ENCODE measurements around the gene RBM3.

The RBM3 gene

DNA sequence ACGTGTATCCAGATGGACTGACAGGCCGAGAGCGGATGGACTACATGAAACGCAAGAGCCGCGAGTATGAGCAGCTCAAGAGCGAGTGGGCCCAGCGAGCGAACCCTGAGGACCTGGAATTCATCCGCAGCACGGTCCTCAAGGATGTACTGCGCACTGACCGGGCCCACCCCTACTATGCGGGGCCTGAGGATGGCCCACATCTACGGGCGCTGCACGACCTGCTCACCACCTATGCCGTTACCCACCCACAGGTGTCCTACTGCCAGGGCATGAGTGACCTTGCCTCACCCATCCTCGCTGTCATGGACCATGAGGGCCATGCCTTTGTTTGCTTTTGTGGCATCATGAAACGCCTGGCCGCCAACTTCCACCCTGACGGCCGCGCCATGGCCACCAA, 14.6 kb upstream of the RBM3 start:
- TF ChIP-seq YY1 (IDR thresholded peaks at IDR 0.05; ENCODE audit: insufficient read depth, insufficient read length) (no peak), ZNF274 (IDR thresholded peaks at IDR 0.05; ENCODE audit: low read depth, low read length) (no peak), SUZ12 (IDR thresholded peaks at IDR 0.05; ENCODE audit: extremely low read depth, insufficient read depth, insufficient read length) (no peak)
- Histone ChIP-seq H3K9me3 (ENCODE audit: insufficient read depth, low read length) (no peaks in the 10 kb centered on the region), H3K4me3 (ENCODE audit: insufficient read length, low read depth) (no peak overlapping the region), H3K36me3 (ENCODE audit: insufficient read depth, insufficient read length, low read length) (peaks cover 54% of the 10 kb centered on the region), H3K4me1 (ENCODE audit: insufficient read depth, insufficient read length) (no peaks in the 10 kb centered on the region), H3K9ac (ENCODE audit: insufficient read length, low read depth) (no peak overlapping the region), H3K27me3 (ENCODE audit: insufficient read depth, insufficient read length) (no peaks in the 10 kb centered on the region)
- no peak for DNase-seq (ENCODE audit: low read depth, low spot score)

DNA sequence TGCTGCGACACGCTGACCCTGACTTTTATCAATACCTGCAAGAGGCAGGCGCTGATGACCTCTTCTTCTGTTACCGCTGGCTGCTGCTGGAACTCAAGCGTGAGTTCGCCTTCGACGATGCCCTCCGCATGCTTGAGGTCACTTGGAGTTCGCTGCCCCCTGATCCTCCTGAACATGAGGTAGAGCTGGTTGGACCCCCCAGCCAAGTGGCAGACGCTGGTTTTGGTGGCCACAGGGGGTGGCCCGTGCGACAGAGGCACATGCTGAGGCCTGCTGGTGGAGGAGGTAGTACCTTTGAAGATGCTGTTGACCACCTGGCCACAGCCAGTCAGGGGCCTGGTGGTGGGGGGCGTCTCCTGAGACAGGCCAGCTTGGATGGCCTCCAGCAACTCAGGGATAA, 14.2 kb upstream of the RBM3 start:
- Histone ChIP-seq H3K9me3 (ENCODE audit: insufficient read depth, low read length) (no peaks in the 10 kb centered on the region), H3K27me3 (ENCODE audit: insufficient read depth, insufficient read length) (no peaks in the 10 kb centered on the region), H3K4me1 (ENCODE audit: insufficient read depth, insufficient read length) (no peaks in the 10 kb centered on the region), H3K9ac (ENCODE audit: insufficient read length, low read depth) (no peak overlapping the region), H3K4me3 (ENCODE audit: insufficient read length, low read depth) (no peak overlapping the region), H3K36me3 (ENCODE audit: insufficient read depth, insufficient read length, low read length) (peaks cover 50% of the 10 kb centered on the region)
- DNase-seq (ENCODE audit: low read depth, low spot score), result no peak
- TF ChIP-seq YY1 (IDR thresholded peaks at IDR 0.05; ENCODE audit: insufficient read depth, insufficient read length) (no peak), ZNF274 (IDR thresholded peaks at IDR 0.05; ENCODE audit: low read depth, low read length) (no peak), SUZ12 (IDR thresholded peaks at IDR 0.05; ENCODE audit: extremely low read depth, insufficient read depth, insufficient read length) (no peak)

DNA sequence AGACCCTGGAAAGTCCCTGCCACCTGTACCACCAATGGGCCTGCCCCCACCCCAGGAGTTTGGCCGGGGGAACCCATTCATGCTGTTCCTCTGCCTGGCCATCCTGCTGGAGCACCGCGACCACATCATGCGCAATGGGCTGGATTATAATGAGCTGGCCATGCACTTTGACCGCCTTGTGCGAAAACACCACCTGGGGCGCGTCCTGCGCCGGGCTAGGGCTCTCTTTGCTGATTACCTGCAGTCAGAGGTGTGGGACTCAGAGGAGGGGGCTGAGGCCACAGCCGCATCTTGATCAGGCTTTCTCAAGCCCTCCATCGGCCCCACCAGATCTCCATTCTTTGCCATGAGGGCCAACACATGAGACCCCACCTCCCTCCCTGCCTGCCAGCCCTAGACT, 13.6 kb upstream of the RBM3 start:
- no peaks in the 10 kb centered on the region for H3K27me3 ChIP-seq (ENCODE audit: insufficient read depth, insufficient read length)
- peaks cover 49% of the 10 kb centered on the region for H3K36me3 ChIP-seq (ENCODE audit: insufficient read depth, insufficient read length, low read length)
- H3K9ac ChIP-seq (ENCODE audit: insufficient read length, low read depth), result no peak overlapping the region
- no peaks in the 10 kb centered on the region for H3K9me3 ChIP-seq (ENCODE audit: insufficient read depth, low read length)
- DNase-seq (ENCODE audit: low read depth, low spot score), result no peak
- H3K4me1 ChIP-seq (ENCODE audit: insufficient read depth, insufficient read length), result no peaks in the 10 kb centered on the region
- no peak for TF ChIP-seq ZNF274 (IDR thresholded peaks at IDR 0.05; ENCODE audit: low read depth, low read length)
- TF ChIP-seq SUZ12 (IDR thresholded peaks at IDR 0.05; ENCODE audit: extremely low read depth, insufficient read depth, insufficient read length), result no peak
- TF ChIP-seq YY1 (IDR thresholded peaks at IDR 0.05; ENCODE audit: insufficient read depth, insufficient read length), result no peak
- H3K4me3 ChIP-seq (ENCODE audit: insufficient read length, low read depth), result no peak overlapping the region

DNA sequence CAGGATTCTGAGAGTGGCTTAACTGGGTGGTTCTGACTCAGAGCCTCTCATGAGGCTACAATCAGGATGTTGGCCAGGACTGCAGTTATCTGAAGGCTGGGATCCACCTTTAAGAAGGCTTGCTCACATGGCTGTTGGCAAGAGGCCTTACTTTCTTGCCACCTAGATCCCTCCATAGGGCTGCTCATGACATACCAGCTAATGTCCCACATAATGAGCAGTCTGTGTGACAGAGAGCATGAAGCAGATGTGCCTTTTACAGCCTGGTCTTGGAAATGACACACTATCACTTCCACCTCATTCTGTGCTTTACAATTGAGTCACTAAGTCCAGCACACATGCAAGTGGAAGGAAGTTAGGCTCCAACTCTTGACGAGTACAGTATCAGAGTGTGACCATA, 4.3 kb upstream of the RBM3 start:
- Histone ChIP-seq H3K4me1 (ENCODE audit: insufficient read depth, insufficient read length) (no peaks in the 10 kb centered on the region), H3K4me3 (ENCODE audit: insufficient read length, low read depth) (no peak overlapping the region), H3K9ac (ENCODE audit: insufficient read length, low read depth) (no peak overlapping the region), H3K36me3 (ENCODE audit: insufficient read depth, insufficient read length, low read length) (peaks cover 3% of the 10 kb centered on the region), H3K9me3 (ENCODE audit: insufficient read depth, low read length) (no peaks in the 10 kb centered on the region), H3K27me3 (ENCODE audit: insufficient read depth, insufficient read length) (no peaks in the 10 kb centered on the region)
- TF ChIP-seq ZNF274 (IDR thresholded peaks at IDR 0.05; ENCODE audit: low read depth, low read length) (no peak), YY1 (IDR thresholded peaks at IDR 0.05; ENCODE audit: insufficient read depth, insufficient read length) (no peak), SUZ12 (IDR thresholded peaks at IDR 0.05; ENCODE audit: extremely low read depth, insufficient read depth, insufficient read length) (no peak)
- no peak for DNase-seq (ENCODE audit: low read depth, low spot score)

DNA sequence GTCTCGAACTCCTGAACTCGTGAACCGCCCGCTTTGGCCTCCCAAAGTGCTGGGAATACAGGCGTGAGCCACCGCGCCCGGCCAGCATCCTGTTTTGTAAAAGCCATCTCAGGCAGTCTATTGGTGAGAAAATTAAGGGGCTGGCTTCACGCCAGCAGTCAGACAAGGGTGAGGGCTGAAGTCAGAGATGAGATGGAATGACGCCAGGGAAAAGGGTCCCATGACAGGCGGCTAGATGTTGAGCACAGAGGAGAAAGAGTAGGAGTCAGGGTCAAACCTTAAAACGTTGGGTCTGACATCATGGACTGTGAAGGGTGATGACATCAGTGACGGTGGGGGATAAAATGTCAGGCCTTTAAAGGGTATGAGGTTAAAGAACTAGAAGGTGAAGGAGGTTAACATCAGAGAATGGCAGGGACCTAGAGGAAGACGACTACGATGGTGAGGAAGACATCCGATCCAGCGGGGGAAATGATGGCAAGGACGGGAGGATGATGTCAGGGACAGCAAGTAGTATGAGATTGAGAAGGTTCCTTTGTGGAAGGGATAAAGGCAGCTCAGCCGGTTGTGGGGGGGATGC, 504 bp upstream of the RBM3 start:
- Histone ChIP-seq H3K27me3 (ENCODE audit: insufficient read depth, insufficient read length) (no peaks in the 10 kb centered on the region), H3K4me3 (ENCODE audit: insufficient read length, low read depth) (peak overlapping the region; percentile 92), H3K36me3 (ENCODE audit: insufficient read depth, insufficient read length, low read length) (peaks cover 40% of the 10 kb centered on the region), H3K9me3 (ENCODE audit: insufficient read depth, low read length) (no peaks in the 10 kb centered on the region), H3K9ac (ENCODE audit: insufficient read length, low read depth) (peak overlapping the region; percentile 73), H3K4me1 (ENCODE audit: insufficient read depth, insufficient read length) (peaks cover 12% of the 10 kb centered on the region)
- DNase-seq (ENCODE audit: low read depth, low spot score), result no peak
- TF ChIP-seq ZNF274 (IDR thresholded peaks at IDR 0.05; ENCODE audit: low read depth, low read length) (no peak), YY1 (IDR thresholded peaks at IDR 0.05; ENCODE audit: insufficient read depth, insufficient read length) (no peak), SUZ12 (IDR thresholded peaks at IDR 0.05; ENCODE audit: extremely low read depth, insufficient read depth, insufficient read length) (no peak)

DNA sequence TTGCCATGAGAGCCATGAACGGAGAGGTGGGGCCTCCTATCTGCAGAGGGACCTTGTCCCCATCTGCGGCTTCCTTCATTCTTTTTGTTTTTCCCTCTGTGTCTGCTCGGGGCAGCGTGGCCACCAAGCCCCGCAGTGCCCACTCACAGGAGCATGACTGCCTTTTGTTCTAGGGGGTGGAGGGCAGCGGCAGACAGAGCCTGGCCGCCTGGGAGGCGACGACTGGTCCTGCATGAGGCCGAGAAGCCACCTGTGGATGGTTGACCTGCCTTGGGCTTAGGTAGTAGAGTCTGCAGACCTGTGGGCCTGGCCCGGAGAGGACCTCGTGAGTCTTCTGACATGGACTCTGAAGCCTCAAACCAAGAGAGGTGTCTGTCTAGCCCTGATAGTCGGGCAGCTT, 1.4 kb downstream of the RBM3 start:
- Histone ChIP-seq H3K4me1 (ENCODE audit: insufficient read depth, insufficient read length) (peaks cover 12% of the 10 kb centered on the region), H3K9me3 (ENCODE audit: insufficient read depth, low read length) (no peaks in the 10 kb centered on the region), H3K36me3 (ENCODE audit: insufficient read depth, insufficient read length, low read length) (peaks cover 54% of the 10 kb centered on the region), H3K4me3 (ENCODE audit: insufficient read length, low read depth) (peak overlapping the region; percentile 92), H3K9ac (ENCODE audit: insufficient read length, low read depth) (peak overlapping the region; percentile 97), H3K27me3 (ENCODE audit: insufficient read depth, insufficient read length) (no peaks in the 10 kb centered on the region)
- no peak for DNase-seq (ENCODE audit: low read depth, low spot score)
- TF ChIP-seq YY1 (IDR thresholded peaks at IDR 0.05; ENCODE audit: insufficient read depth, insufficient read length), result no peak
- no peak for TF ChIP-seq SUZ12 (IDR thresholded peaks at IDR 0.05; ENCODE audit: extremely low read depth, insufficient read depth, insufficient read length)
- TF ChIP-seq ZNF274 (IDR thresholded peaks at IDR 0.05; ENCODE audit: low read depth, low read length), result no peak

DNA sequence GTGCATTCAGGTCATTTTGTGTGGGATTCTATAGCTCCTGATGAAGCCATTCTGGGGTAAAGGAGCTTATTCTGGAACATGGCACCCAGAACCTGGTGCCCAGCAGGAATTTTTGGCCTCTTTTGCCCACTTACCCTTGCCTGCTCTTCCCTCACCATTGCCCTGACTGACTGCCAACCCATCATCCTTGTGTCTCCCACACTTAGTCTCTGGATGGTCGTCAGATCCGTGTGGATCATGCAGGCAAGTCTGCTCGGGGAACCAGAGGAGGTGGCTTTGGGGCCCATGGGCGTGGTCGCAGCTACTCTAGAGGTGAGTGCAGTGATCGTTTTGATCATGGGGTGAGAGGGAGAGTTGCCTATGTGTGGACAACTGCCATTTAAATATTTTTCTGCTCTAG, 1.8 kb downstream of the RBM3 start:
- H3K36me3 ChIP-seq (ENCODE audit: insufficient read depth, insufficient read length, low read length), result peaks cover 54% of the 10 kb centered on the region
- no peak for DNase-seq (ENCODE audit: low read depth, low spot score)
- peak overlapping the region; percentile 97 for H3K9ac ChIP-seq (ENCODE audit: insufficient read length, low read depth)
- peak overlapping the region; percentile 92 for H3K4me3 ChIP-seq (ENCODE audit: insufficient read length, low read depth)
- no peaks in the 10 kb centered on the region for H3K9me3 ChIP-seq (ENCODE audit: insufficient read depth, low read length)
- TF ChIP-seq YY1 (IDR thresholded peaks at IDR 0.05; ENCODE audit: insufficient read depth, insufficient read length) (no peak), ZNF274 (IDR thresholded peaks at IDR 0.05; ENCODE audit: low read depth, low read length) (no peak), SUZ12 (IDR thresholded peaks at IDR 0.05; ENCODE audit: extremely low read depth, insufficient read depth, insufficient read length) (no peak)
- H3K27me3 ChIP-seq (ENCODE audit: insufficient read depth, insufficient read length), result no peaks in the 10 kb centered on the region
- peaks cover 12% of the 10 kb centered on the region for H3K4me1 ChIP-seq (ENCODE audit: insufficient read depth, insufficient read length)
